NOMO-1 treated with DMSO at 0.1 percent for 48 hours (cell line): ENCODE data around the gene ETFDH.
"Not testable (repeated sequence)": the region's sequence is repeated elsewhere in the genome, so short reads cannot be mapped to it uniquely, and the experiment has no call there.

Source experiments
- DNase-seq: peaks from one replicate; lab custom pipeline; 2025; ENCODE audit not compliant: unreplicated experiment; lab: John Stamatoyannopoulos, UW

The ETFDH gene

GRCh38 chr4:158750379-158750778, 78.3 kb downstream of the ETFDH start:
- no peak for DNase-seq

GRCh38 chr4:158754385-158755180, 82.5 kb downstream of the ETFDH start:
- no peak for DNase-seq

- DNase-seq, result not testable (repeated sequence)
Measured at GRCh38 chr4:158755819-158756218, 83.7 kb downstream of the ETFDH start.

DNA sequence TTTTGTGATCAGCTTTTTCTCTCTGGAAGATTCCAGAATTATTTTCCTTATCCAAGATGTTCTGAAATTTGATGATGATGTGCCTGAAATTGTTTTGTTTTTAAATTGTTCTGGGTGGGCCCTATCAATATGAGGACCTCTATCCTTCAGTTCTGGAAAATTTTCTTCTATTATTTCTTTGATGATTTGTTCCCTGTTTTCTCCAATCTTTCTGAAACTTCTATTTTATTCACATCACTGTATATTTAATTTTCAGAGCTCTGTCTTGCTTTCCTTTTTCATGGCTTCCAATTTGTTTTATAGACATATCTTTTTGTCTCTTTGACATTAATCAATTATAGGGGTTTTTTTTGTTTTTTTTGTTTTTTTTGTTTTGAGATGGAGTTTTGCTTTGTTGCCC, 84.5 kb downstream of the ETFDH start:
- no peak for DNase-seq

- no peak for DNase-seq
Measured at GRCh38 chr4:158758142-158758541, 86.0 kb downstream of the ETFDH start.

DNA sequence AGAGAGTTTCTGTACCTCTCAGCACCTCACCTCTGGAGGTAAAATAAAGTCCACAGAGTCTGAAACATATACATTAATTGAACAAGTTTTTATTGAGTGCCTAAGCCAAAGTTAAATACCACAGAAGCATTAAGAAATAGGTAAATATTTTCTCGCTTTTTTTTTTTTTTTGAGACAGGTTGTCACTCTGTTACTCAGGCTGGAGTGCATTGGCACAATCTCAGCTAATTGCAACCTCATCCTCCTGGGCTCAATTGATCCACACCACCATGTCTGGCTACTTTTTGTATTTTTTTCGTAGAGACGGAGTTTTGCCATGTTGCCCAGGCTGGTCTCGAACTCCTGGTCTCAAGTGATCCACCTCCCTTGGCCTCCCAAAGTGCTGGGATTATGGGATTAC, 86.6 kb downstream of the ETFDH start:
- no peak for DNase-seq
